H1 (cell line): ENCODE results near the gene TGM2. TPM values are rescaled to one million over a fixed set of nuclear protein-coding genes. Genes with fewer than 3 reads are reported as not detected.

Experiments used
- CTCF ChIA-PET: fragments of 300-600 bp; sonication (Branson Sonifier 250); formaldehyde crosslinking; loops from one replicate; lab custom pipeline; 2021; ENCODE audit not compliant: partially characterized antibody; lab: Charles Lee
- POLR2A ChIA-PET: fragments of 300-600 bp; sonication (Branson Sonifier 250); formaldehyde crosslinking; loops from one replicate; lab custom pipeline; 2021; ENCODE audit warnings: inconsistent platforms; ENCODE audit not compliant: partially characterized antibody; lab: Charles Lee
- DNase-seq, 2 experiments: peaks; one replicate each; pipeline versions ENCODE4 v3.0.0 to v3.0.0-alpha.2; 2010 to 2022; ENCODE audit warnings: low spot score in 2 of 2, low read depth in 1 of 2, mixed read lengths in 1 of 2
- FAIRE-seq: peaks from 2 replicates; lab custom pipeline; 2011; peaks lifted over from hg19 to GRCh38; lab: Jason Lieb, UNC
- H2AFZ ChIP-seq: 2 replicates; pipeline ENCODE4 v1.8.1; 2012; ENCODE audit warnings: low read length, inconsistent platforms
- H2AK5ac ChIP-seq: 2 replicates; pipeline ENCODE4 v1.6.1; 2013; ENCODE audit warnings: low read depth, low read length
- H2BK120ac ChIP-seq: replicated peaks from 2 replicates; pipeline ENCODE3; 2013; ENCODE audit warnings: low read depth, low read length, inconsistent platforms
- H2BK12ac ChIP-seq: 2 replicates; pipeline ENCODE4 v1.6.1; 2013; ENCODE audit warnings: low read depth, low read length
- H2BK15ac ChIP-seq: 2 replicates; pipeline ENCODE4 v1.6.1; 2013; ENCODE audit warnings: low read length
- H2BK20ac ChIP-seq: 2 replicates; pipeline ENCODE4 v1.6.1; 2013; ENCODE audit warnings: low read length
- H2BK5ac ChIP-seq: 2 replicates; pipeline ENCODE4 v1.6.1; 2013; ENCODE audit warnings: low read depth, low read length
- H3K14ac ChIP-seq: 2 replicates; pipeline ENCODE4 v1.6.1; 2013; ENCODE audit warnings: inconsistent platforms; ENCODE audit not compliant: insufficient read length
- H3K18ac ChIP-seq: 2 replicates; pipeline ENCODE4 v1.6.1; 2013; ENCODE audit warnings: low read length; ENCODE audit errors: extremely low read depth
- H3K23ac ChIP-seq: 2 replicates; pipeline ENCODE4 v1.6.1; 2013; ENCODE audit warnings: inconsistent platforms; ENCODE audit not compliant: insufficient read length
- H3K23me2 ChIP-seq: 2 replicates; pipeline ENCODE4 v1.6.1; 2013; ENCODE audit warnings: low read depth, low read length
- H3K27ac ChIP-seq: 2 replicates; pipeline ENCODE4 v1.6.1; 2011; ENCODE audit warnings: low read depth, low read length, inconsistent platforms
- H3K27me3 ChIP-seq, 4 experiments: replicated peaks in 1 of 4; 1 replicate in 1 of 4; 2 replicates in 3 of 4; pipeline versions ENCODE4 v1.6.1 to v1.8.1; 2011 to 2013; ENCODE audit warnings: low read length in 3 of 4, mild to moderate bottlenecking in 3 of 4, inconsistent platforms in 2 of 4, mixed read lengths in 2 of 4, moderate library complexity in 1 of 4; ENCODE audit not compliant: control insufficient read depth in 3 of 4, insufficient read depth in 3 of 4; ENCODE audit errors: extremely low read depth in 1 of 4
- H3K36me3 ChIP-seq, 4 experiments: 2 replicates each; pipeline versions ENCODE4 v1.6.1 to v1.8.1; 2011 to 2013; ENCODE audit warnings: mild to moderate bottlenecking in 4 of 4, low read length in 3 of 4, moderate library complexity in 2 of 4, control low read depth in 1 of 4, inconsistent platforms in 1 of 4; ENCODE audit not compliant: insufficient read depth in 4 of 4, control insufficient read depth in 2 of 4
- H3K4ac ChIP-seq: replicated peaks from 2 replicates; pipeline ENCODE3; 2013; ENCODE audit warnings: low read length, low read depth, mixed read lengths, inconsistent platforms; ENCODE audit not compliant: insufficient read length
- H3K4me1 ChIP-seq, 4 experiments: replicated peaks in 1 of 4; 1 replicate in 1 of 4; 2 replicates in 3 of 4; pipeline versions ENCODE4 v1.6.1 to v1.8.1; 2011 to 2013; ENCODE audit warnings: low read length in 3 of 4, inconsistent platforms in 2 of 4, mixed read lengths in 1 of 4; ENCODE audit not compliant: insufficient read depth in 4 of 4, control insufficient read depth in 3 of 4
- H3K4me2 ChIP-seq, 2 experiments: 2 replicates each; pipeline versions ENCODE4 v1.6.1 to v1.8.1; 2011 to 2013; ENCODE audit warnings: low read depth in 2 of 2, low read length in 2 of 2, control low read depth in 1 of 2, inconsistent platforms in 1 of 2, mild to moderate bottlenecking in 1 of 2; ENCODE audit not compliant: insufficient read depth in 1 of 2
- H3K4me3 ChIP-seq, 4 experiments: fragments of 200-600, 300-600 bp in 1 of 4; sonication (generic), shearing (Covaris generic), sonication (Bioruptor Twin) in 1 of 4; 2 replicates each; pipeline versions ENCODE4 v1.5.1 to v1.8.1; 2011 to 2016; ENCODE audit warnings: low read length in 4 of 4, low read depth in 3 of 4, control low read depth in 2 of 4, inconsistent platforms in 2 of 4, mild to moderate bottlenecking in 2 of 4, mixed read lengths in 1 of 4, moderate library complexity in 1 of 4; ENCODE audit not compliant: insufficient read depth in 2 of 4; ENCODE audit errors: extremely low read depth in 1 of 4
- H3K56ac ChIP-seq: replicated peaks from 2 replicates; pipeline ENCODE3; 2013; ENCODE audit warnings: low read depth, mild to moderate bottlenecking, mixed read lengths, low read length, inconsistent platforms; ENCODE audit not compliant: insufficient read length
- H3K79me1 ChIP-seq: 2 replicates; pipeline ENCODE4 v1.6.1; 2013; ENCODE audit warnings: low read depth, low read length, control low read depth
- H3K79me2 ChIP-seq, 2 experiments: 2 replicates each; pipeline versions ENCODE4 v1.6.1 to v1.8.1; 2012 to 2013; ENCODE audit warnings: low read length in 2 of 2, mild to moderate bottlenecking in 2 of 2, inconsistent platforms in 1 of 2; ENCODE audit not compliant: insufficient read depth in 2 of 2, control insufficient read depth in 1 of 2
- H3K9ac ChIP-seq, 4 experiments: replicated peaks in 1 of 4; 1 replicate in 1 of 4; 2 replicates in 3 of 4; pipeline versions ENCODE4 v1.6.1 to v1.8.1; 2011 to 2013; ENCODE audit warnings: low read depth in 3 of 4, low read length in 3 of 4, control low read depth in 2 of 4, mild to moderate bottlenecking in 2 of 4, moderate library complexity in 2 of 4, inconsistent platforms in 1 of 4; ENCODE audit errors: extremely low read depth in 1 of 4
- H3K9me3 ChIP-seq, 2 experiments: 2 replicates each; pipeline versions ENCODE4 v1.6.1 to v1.8.1; 2012 to 2013; ENCODE audit warnings: mild to moderate bottlenecking in 2 of 2, moderate library complexity in 2 of 2, control low read depth in 1 of 2, inconsistent platforms in 1 of 2, low read depth in 1 of 2, low read length in 1 of 2, mixed read lengths in 1 of 2; ENCODE audit not compliant: insufficient read depth in 2 of 2
- H4K20me1 ChIP-seq, 2 experiments: replicated peaks in 1 of 2; 2 replicates each; pipeline versions ENCODE3 to v1.8.1; 2011 to 2013; ENCODE audit warnings: inconsistent platforms in 2 of 2, low read length in 2 of 2, mild to moderate bottlenecking in 1 of 2; ENCODE audit not compliant: insufficient read depth in 2 of 2, control insufficient read depth in 1 of 2
- H4K5ac ChIP-seq: 2 replicates; pipeline ENCODE4 v1.6.1; 2013; ENCODE audit warnings: low read length, low read depth, mixed read lengths, inconsistent platforms; ENCODE audit not compliant: insufficient read length
- H4K8ac ChIP-seq: 2 replicates; pipeline ENCODE4 v1.8.0; 2013; ENCODE audit warnings: mild to moderate bottlenecking, moderate library complexity, low read length, inconsistent platforms; ENCODE audit not compliant: insufficient read depth; ENCODE audit errors: extremely low read depth
- H4K91ac ChIP-seq: replicated peaks from 2 replicates; pipeline ENCODE3; 2013; ENCODE audit warnings: low read length, mixed read lengths, inconsistent platforms; ENCODE audit not compliant: insufficient read length
- BRCA1 ChIP-seq: IDR thresholded peaks from 2 replicates; pipeline ENCODE4 v1.6.1; 2012; ENCODE audit warnings: low read depth, low read length, improper control_type of control experiment
- CHD1 ChIP-seq: IDR thresholded peaks from 2 replicates; pipeline ENCODE4 v1.6.1; 2012; ENCODE audit warnings: low read depth, low read length, improper control_type of control experiment
- GABPA ChIP-seq: IDR thresholded peaks from 2 replicates; pipeline ENCODE4 v1.6.1; 2011; ENCODE audit warnings: mild to moderate bottlenecking, low read length, moderate library complexity, borderline replicate concordance; ENCODE audit not compliant: insufficient read depth
- HDAC2 ChIP-seq, 2 experiments: fragments of 300-600 bp in 1 of 2; sonication (generic) in 1 of 2; IDR thresholded peaks; 2 replicates each; pipeline ENCODE4 v1.6.1; 2011 to 2012; ENCODE audit warnings: low read depth in 2 of 2, low read length in 2 of 2, mild to moderate bottlenecking in 2 of 2, moderate library complexity in 2 of 2, borderline replicate concordance in 1 of 2, inconsistent platforms in 1 of 2
- JUN ChIP-seq: IDR thresholded peaks from 2 replicates; pipeline ENCODE4 v1.6.1; 2011; ENCODE audit warnings: low read depth, mild to moderate bottlenecking, improper control_type of control experiment, low read length
- NANOG ChIP-seq: IDR thresholded peaks from 2 replicates; pipeline ENCODE4 v1.6.1; 2011; ENCODE audit warnings: low read length, low read depth, mild to moderate bottlenecking, inconsistent platforms; ENCODE audit not compliant: insufficient read depth, poor library complexity, severe bottlenecking
- SAP30 ChIP-seq: fragments of 300-600 bp; sonication (generic); IDR thresholded peaks from 2 replicates; pipeline ENCODE4 v1.7.1; 2012; ENCODE audit warnings: low read length, moderate library complexity, mild to moderate bottlenecking, inconsistent platforms; ENCODE audit not compliant: insufficient read depth, insufficient replicate concordance
- SIX5 ChIP-seq: IDR thresholded peaks from 2 replicates; pipeline ENCODE4 v1.6.1; 2011; ENCODE audit warnings: mild to moderate bottlenecking, low read depth, low read length
- SP4 ChIP-seq: IDR thresholded peaks from 2 replicates; pipeline ENCODE4 v1.6.1; 2012; ENCODE audit warnings: low read length, inconsistent platforms
- SRF ChIP-seq: IDR thresholded peaks from 2 replicates; pipeline ENCODE4 v1.6.1; 2011; ENCODE audit warnings: mild to moderate bottlenecking, low read depth, low read length, moderate library complexity
- TAF7 ChIP-seq: optimal IDR thresholded peaks from 2 replicates; pipeline ENCODE3; 2011; ENCODE audit warnings: low read depth, mild to moderate bottlenecking, inconsistent platforms, low read length, moderate library complexity, borderline replicate concordance
- WGBS, 2 experiments: shearing (Covaris generic) in 1 of 2; methylation state at CpG; one replicate each; pipeline versions ENCODE4 v1.1.6 to v1.1.7; 2013 to 2015; ENCODE audit warnings: low lambda C conversion rate in 2 of 2, mixed read lengths in 2 of 2, inconsistent platforms in 1 of 2, low coverage in 1 of 2, missing lambda C conversion rate in 1 of 2; ENCODE audit not compliant: insufficient replicate concordance in 2 of 2, insufficient coverage in 1 of 2, insufficient read length in 1 of 2; ENCODE audit errors: extremely low coverage in 1 of 2, missing lambda C conversion rate in 1 of 2; 5-methylcytosine and 5-hydroxymethylcytosine counted together
- polyA plus RNA-seq, 7 experiments: library from polyadenylated mRNA; depleted of rRNA in 3 of 7; stranded (reverse) in 5 of 7; unstranded in 2 of 7; fragments of >200 nt in 5 of 7; fragments of 200-250 nt in 2 of 7; gene quantifications; 1 replicate in 5 of 7; 2 replicates in 1 of 7; 4 replicates in 1 of 7; pipeline versions ENCODE4 v1.2.1 to v1.2.3, GENCODE V29; 2011 to 2013; ENCODE audit warnings: missing spikeins in 2 of 7, mixed read lengths in 2 of 7
- total RNA-seq: library from RNA; stranded (reverse); fragmentation: NEBNext Ultra II Directional; extraction: Animal tissue kit (Norgen Biotek cat#: 25700); gene quantifications from 2 replicates; pipeline ENCODE4 v1.2.1, GENCODE V29; 2021

The TGM2 gene
- total and polyA plus RNA-seq, 2 of the 8 experiments (the other 6 are each of a cell fraction or from before 2014, with no cell fraction given), result 0.86 to 1.0 TPM

GRCh38 chr20:38190166-38190565, 25.1 kb upstream of the TGM2 start:
- DNase-seq (no peak), FAIRE-seq (no peak)
- no peak overlapping the region for H4K91ac ChIP-seq
- no peak overlapping the region for H3K4me3 ChIP-seq
- H3K56ac ChIP-seq, result no peak overlapping the region
- H3K4me2 ChIP-seq, result no peak overlapping the region
- POLR2A ChIA-PET, result interaction anchor here (1.1 kb wide), 1 partner anchor 7 kb away, joined by 3 read pairs; no protein-coding TSS in a partner anchor
- H3K79me1 ChIP-seq, result no peaks in the 10 kb centered on the region
- peaks cover 2% of the 10 kb centered on the region; the same call in 1 of the 2 replicates for H3K23me2 ChIP-seq
- H3K4ac ChIP-seq, result no peak overlapping the region
- H3K18ac ChIP-seq, result no peak overlapping the region
- no peak overlapping the region for H2BK20ac ChIP-seq
- no peak overlapping the region for H3K9ac ChIP-seq
- no peak overlapping the region for H2AK5ac ChIP-seq
- WGBS, 2 experiments, result 93% methylated on average over 6 of the region's 6 CpGs; no CpG with 5 or more reads in 1 of the 2 experiments
- H2AFZ ChIP-seq, result no peak overlapping the region
- no peak overlapping the region for H2BK12ac ChIP-seq
- no peaks in the 10 kb centered on the region for H3K9me3 ChIP-seq
- H4K8ac ChIP-seq, result no peak overlapping the region
- H4K20me1 ChIP-seq, result no peaks in the 10 kb centered on the region
- H3K27ac ChIP-seq, result no peak overlapping the region
- no peaks in the 10 kb centered on the region for H3K36me3 ChIP-seq
- no peaks in the 10 kb centered on the region for H3K4me1 ChIP-seq
- H2BK120ac ChIP-seq, result no peak overlapping the region
- CTCF ChIA-PET, result interaction anchor here (0.7 to 8.5 kb wide), 11 partner anchors 14 to 409 kb away, joined by 3 to 64 read pairs (median 4); partner anchors contain the start of gene TGM2
- no peak overlapping the region for H2BK15ac ChIP-seq
- H2BK5ac ChIP-seq, result no peak overlapping the region
- H3K79me2 ChIP-seq, result no peaks in the 10 kb centered on the region
- no peaks in the 10 kb centered on the region for H3K27me3 ChIP-seq
- no peak overlapping the region for H4K5ac ChIP-seq
- H3K14ac ChIP-seq, result no peak overlapping the region
- no peak overlapping the region for H3K23ac ChIP-seq
- no peak for TF ChIP-seq HDAC2 (IDR thresholded peaks at IDR 0.05; ENCODE audit: borderline replicate concordance in 1 of 2, low read depth in 2 of 2, low read length in 2 of 2)
- no peak for TF ChIP-seq SRF
- no peak for TF ChIP-seq JUN
- TF ChIP-seq NANOG, result no peak
- no peak for TF ChIP-seq TAF7
- TF ChIP-seq BRCA1, result no peak
- TF ChIP-seq SAP30, result no peak
- no peak for TF ChIP-seq CHD1
- no peak for TF ChIP-seq SP4
- TF ChIP-seq SIX5, result no peak
- TF ChIP-seq GABPA, result no peak
- TF ChIP-seq, all 59 proteins: peak for 0
